H1 (cell line): ENCODE measurements around the gene RAET1G. TPM values are rescaled to one million over a fixed set of nuclear protein-coding genes. Genes with fewer than 3 reads are reported as not detected.

Experiments used
- CTCF ChIA-PET: fragments of 300-600 bp; sonication (Branson Sonifier 250); formaldehyde crosslinking; loops from one replicate; lab custom pipeline; 2021; ENCODE audit not compliant: partially characterized antibody; lab: Charles Lee
- POLR2A ChIA-PET: fragments of 300-600 bp; sonication (Branson Sonifier 250); formaldehyde crosslinking; loops from one replicate; lab custom pipeline; 2021; ENCODE audit warnings: inconsistent platforms; ENCODE audit not compliant: partially characterized antibody; lab: Charles Lee
- DNase-seq, 2 experiments: peaks; one replicate each; pipeline versions ENCODE4 v3.0.0 to v3.0.0-alpha.2; 2010 to 2022; ENCODE audit warnings: low spot score in 2 of 2, low read depth in 1 of 2, mixed read lengths in 1 of 2
- FAIRE-seq: peaks from 2 replicates; lab custom pipeline; 2011; peaks lifted over from hg19 to GRCh38; lab: Jason Lieb, UNC
- H2AFZ ChIP-seq: 2 replicates; pipeline ENCODE4 v1.8.1; 2012; ENCODE audit warnings: low read length, inconsistent platforms
- H2AK5ac ChIP-seq: 2 replicates; pipeline ENCODE4 v1.6.1; 2013; ENCODE audit warnings: low read depth, low read length
- H2BK120ac ChIP-seq: replicated peaks from 2 replicates; pipeline ENCODE3; 2013; ENCODE audit warnings: low read depth, low read length, inconsistent platforms
- H2BK12ac ChIP-seq: 2 replicates; pipeline ENCODE4 v1.6.1; 2013; ENCODE audit warnings: low read depth, low read length
- H2BK15ac ChIP-seq: 2 replicates; pipeline ENCODE4 v1.6.1; 2013; ENCODE audit warnings: low read length
- H2BK20ac ChIP-seq: 2 replicates; pipeline ENCODE4 v1.6.1; 2013; ENCODE audit warnings: low read length
- H2BK5ac ChIP-seq: 2 replicates; pipeline ENCODE4 v1.6.1; 2013; ENCODE audit warnings: low read depth, low read length
- H3K14ac ChIP-seq: 2 replicates; pipeline ENCODE4 v1.6.1; 2013; ENCODE audit warnings: inconsistent platforms; ENCODE audit not compliant: insufficient read length
- H3K18ac ChIP-seq: 2 replicates; pipeline ENCODE4 v1.6.1; 2013; ENCODE audit warnings: low read length; ENCODE audit errors: extremely low read depth
- H3K23ac ChIP-seq: 2 replicates; pipeline ENCODE4 v1.6.1; 2013; ENCODE audit warnings: inconsistent platforms; ENCODE audit not compliant: insufficient read length
- H3K23me2 ChIP-seq: 2 replicates; pipeline ENCODE4 v1.6.1; 2013; ENCODE audit warnings: low read depth, low read length
- H3K27ac ChIP-seq: 2 replicates; pipeline ENCODE4 v1.6.1; 2011; ENCODE audit warnings: low read depth, low read length, inconsistent platforms
- H3K27me3 ChIP-seq, 4 experiments: replicated peaks in 1 of 4; 1 replicate in 1 of 4; 2 replicates in 3 of 4; pipeline versions ENCODE4 v1.6.1 to v1.8.1; 2011 to 2013; ENCODE audit warnings: low read length in 3 of 4, mild to moderate bottlenecking in 3 of 4, inconsistent platforms in 2 of 4, mixed read lengths in 2 of 4, moderate library complexity in 1 of 4; ENCODE audit not compliant: control insufficient read depth in 3 of 4, insufficient read depth in 3 of 4; ENCODE audit errors: extremely low read depth in 1 of 4
- H3K36me3 ChIP-seq, 4 experiments: 2 replicates each; pipeline versions ENCODE4 v1.6.1 to v1.8.1; 2011 to 2013; ENCODE audit warnings: mild to moderate bottlenecking in 4 of 4, low read length in 3 of 4, moderate library complexity in 2 of 4, control low read depth in 1 of 4, inconsistent platforms in 1 of 4; ENCODE audit not compliant: insufficient read depth in 4 of 4, control insufficient read depth in 2 of 4
- H3K4ac ChIP-seq: replicated peaks from 2 replicates; pipeline ENCODE3; 2013; ENCODE audit warnings: low read length, low read depth, mixed read lengths, inconsistent platforms; ENCODE audit not compliant: insufficient read length
- H3K4me1 ChIP-seq, 4 experiments: replicated peaks in 1 of 4; 1 replicate in 1 of 4; 2 replicates in 3 of 4; pipeline versions ENCODE4 v1.6.1 to v1.8.1; 2011 to 2013; ENCODE audit warnings: low read length in 3 of 4, inconsistent platforms in 2 of 4, mixed read lengths in 1 of 4; ENCODE audit not compliant: insufficient read depth in 4 of 4, control insufficient read depth in 3 of 4
- H3K4me2 ChIP-seq, 2 experiments: 2 replicates each; pipeline versions ENCODE4 v1.6.1 to v1.8.1; 2011 to 2013; ENCODE audit warnings: low read depth in 2 of 2, low read length in 2 of 2, control low read depth in 1 of 2, inconsistent platforms in 1 of 2, mild to moderate bottlenecking in 1 of 2; ENCODE audit not compliant: insufficient read depth in 1 of 2
- H3K4me3 ChIP-seq, 4 experiments: fragments of 200-600, 300-600 bp in 1 of 4; sonication (generic), shearing (Covaris generic), sonication (Bioruptor Twin) in 1 of 4; 2 replicates each; pipeline versions ENCODE4 v1.5.1 to v1.8.1; 2011 to 2016; ENCODE audit warnings: low read length in 4 of 4, low read depth in 3 of 4, control low read depth in 2 of 4, inconsistent platforms in 2 of 4, mild to moderate bottlenecking in 2 of 4, mixed read lengths in 1 of 4, moderate library complexity in 1 of 4; ENCODE audit not compliant: insufficient read depth in 2 of 4; ENCODE audit errors: extremely low read depth in 1 of 4
- H3K56ac ChIP-seq: replicated peaks from 2 replicates; pipeline ENCODE3; 2013; ENCODE audit warnings: low read depth, mild to moderate bottlenecking, mixed read lengths, low read length, inconsistent platforms; ENCODE audit not compliant: insufficient read length
- H3K79me1 ChIP-seq: 2 replicates; pipeline ENCODE4 v1.6.1; 2013; ENCODE audit warnings: low read depth, low read length, control low read depth
- H3K79me2 ChIP-seq, 2 experiments: 2 replicates each; pipeline versions ENCODE4 v1.6.1 to v1.8.1; 2012 to 2013; ENCODE audit warnings: low read length in 2 of 2, mild to moderate bottlenecking in 2 of 2, inconsistent platforms in 1 of 2; ENCODE audit not compliant: insufficient read depth in 2 of 2, control insufficient read depth in 1 of 2
- H3K9ac ChIP-seq, 4 experiments: replicated peaks in 1 of 4; 1 replicate in 1 of 4; 2 replicates in 3 of 4; pipeline versions ENCODE4 v1.6.1 to v1.8.1; 2011 to 2013; ENCODE audit warnings: low read depth in 3 of 4, low read length in 3 of 4, control low read depth in 2 of 4, mild to moderate bottlenecking in 2 of 4, moderate library complexity in 2 of 4, inconsistent platforms in 1 of 4; ENCODE audit errors: extremely low read depth in 1 of 4
- H3K9me3 ChIP-seq, 2 experiments: 2 replicates each; pipeline versions ENCODE4 v1.6.1 to v1.8.1; 2012 to 2013; ENCODE audit warnings: mild to moderate bottlenecking in 2 of 2, moderate library complexity in 2 of 2, control low read depth in 1 of 2, inconsistent platforms in 1 of 2, low read depth in 1 of 2, low read length in 1 of 2, mixed read lengths in 1 of 2; ENCODE audit not compliant: insufficient read depth in 2 of 2
- H4K20me1 ChIP-seq, 2 experiments: replicated peaks in 1 of 2; 2 replicates each; pipeline versions ENCODE3 to v1.8.1; 2011 to 2013; ENCODE audit warnings: inconsistent platforms in 2 of 2, low read length in 2 of 2, mild to moderate bottlenecking in 1 of 2; ENCODE audit not compliant: insufficient read depth in 2 of 2, control insufficient read depth in 1 of 2
- H4K5ac ChIP-seq: 2 replicates; pipeline ENCODE4 v1.6.1; 2013; ENCODE audit warnings: low read length, low read depth, mixed read lengths, inconsistent platforms; ENCODE audit not compliant: insufficient read length
- H4K8ac ChIP-seq: 2 replicates; pipeline ENCODE4 v1.8.0; 2013; ENCODE audit warnings: mild to moderate bottlenecking, moderate library complexity, low read length, inconsistent platforms; ENCODE audit not compliant: insufficient read depth; ENCODE audit errors: extremely low read depth
- H4K91ac ChIP-seq: replicated peaks from 2 replicates; pipeline ENCODE3; 2013; ENCODE audit warnings: low read length, mixed read lengths, inconsistent platforms; ENCODE audit not compliant: insufficient read length
- CBX8 ChIP-seq: fragments of 300-800, 300-1000 bp; sonication (generic); IDR thresholded peaks from 2 replicates; pipeline ENCODE4 v1.7.1; 2016; ENCODE audit warnings: low read depth, low read length, borderline replicate concordance
- EZH2 ChIP-seq: fragments of 200-600 bp; sonication (generic); IDR thresholded peaks from 2 replicates; pipeline ENCODE4 v1.7.1; 2012; ENCODE audit warnings: low read depth, mild to moderate bottlenecking, moderate library complexity, low read length, inconsistent platforms; ENCODE audit not compliant: severe bottlenecking
- WGBS, 2 experiments: shearing (Covaris generic) in 1 of 2; methylation state at CpG; one replicate each; pipeline versions ENCODE4 v1.1.6 to v1.1.7; 2013 to 2015; ENCODE audit warnings: low lambda C conversion rate in 2 of 2, mixed read lengths in 2 of 2, inconsistent platforms in 1 of 2, low coverage in 1 of 2, missing lambda C conversion rate in 1 of 2; ENCODE audit not compliant: insufficient replicate concordance in 2 of 2, insufficient coverage in 1 of 2, insufficient read length in 1 of 2; ENCODE audit errors: extremely low coverage in 1 of 2, missing lambda C conversion rate in 1 of 2; 5-methylcytosine and 5-hydroxymethylcytosine counted together
- polyA plus RNA-seq, 7 experiments: library from polyadenylated mRNA; depleted of rRNA in 3 of 7; stranded (reverse) in 5 of 7; unstranded in 2 of 7; fragments of >200 nt in 5 of 7; fragments of 200-250 nt in 2 of 7; gene quantifications; 1 replicate in 5 of 7; 2 replicates in 1 of 7; 4 replicates in 1 of 7; pipeline versions ENCODE4 v1.2.1 to v1.2.3, GENCODE V29; 2011 to 2013; ENCODE audit warnings: missing spikeins in 2 of 7, mixed read lengths in 2 of 7
- total RNA-seq: library from RNA; stranded (reverse); fragmentation: NEBNext Ultra II Directional; extraction: Animal tissue kit (Norgen Biotek cat#: 25700); gene quantifications from 2 replicates; pipeline ENCODE4 v1.2.1, GENCODE V29; 2021

The RAET1G gene
- total and polyA plus RNA-seq, 2 of the 8 experiments (the other 6 are each of a cell fraction or from before 2014, with no cell fraction given) = 0.08 TPM; not detected in 1

DNA sequence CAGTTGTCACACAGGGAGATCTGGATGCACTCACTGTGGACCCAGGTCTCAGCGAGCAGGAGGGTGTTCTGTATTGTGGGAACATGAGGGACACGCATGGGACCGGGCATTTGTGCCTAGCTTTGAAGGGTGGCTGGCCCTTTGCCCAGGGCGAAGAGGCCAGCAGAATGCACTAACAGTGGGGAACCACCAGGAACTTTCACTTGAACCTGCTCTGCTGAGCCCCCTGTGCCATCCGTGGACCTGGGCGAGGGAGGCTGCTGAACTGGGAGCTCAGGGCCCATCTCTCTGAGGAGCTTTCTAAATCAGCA is 17.7 kb upstream of the RAET1G start:
- WGBS, 2 experiments = 21% methylated on average over 6 of the region's 6 CpGs; no CpG with 5 or more reads in 1 of the 2 experiments
- no peaks in the 10 kb centered on the region for H3K9me3 ChIP-seq
- H3K23ac ChIP-seq = no peak overlapping the region
- no peak overlapping the region for H3K4me3 ChIP-seq
- H3K56ac ChIP-seq = no peak overlapping the region
- H2BK120ac ChIP-seq = no peak overlapping the region
- peaks cover 6 to 9% of the 10 kb centered on the region in 2 experiments for H4K20me1 ChIP-seq
- no peak overlapping the region for H4K91ac ChIP-seq
- no peak overlapping the region for H3K18ac ChIP-seq
- peak overlapping the region; percentile 56; the same call in 1 of the 2 replicates for H2AK5ac ChIP-seq
- DNase-seq = no peak
- ChIA-PET CTCF (interaction anchor here (1.2 to 1.9 kb wide), 5 partner anchors 11 to 76 kb away, joined by 3 to 10 read pairs (median 5); no protein-coding TSS in a partner anchor), POLR2A (interaction anchor here (0.6 to 1.5 kb wide), 2 partner anchors 50 to 295 kb away, joined by 3 to 4 read pairs; no protein-coding TSS in a partner anchor)
- H3K27me3 ChIP-seq = peaks cover 62 to 86% (median 79%) of the 10 kb centered on the region in 4 experiments
- H3K9ac ChIP-seq = no peak overlapping the region
- H2BK20ac ChIP-seq = no peak overlapping the region
- H3K36me3 ChIP-seq = peaks cover 0 to 4% (median 0%) of the 10 kb centered on the region in 4 experiments; a peak in 1 of 8 replicates
- H3K14ac ChIP-seq = no peak overlapping the region
- no peak overlapping the region for H2BK5ac ChIP-seq
- no peaks in the 10 kb centered on the region for H3K79me1 ChIP-seq
- H4K5ac ChIP-seq = no peak overlapping the region
- H2BK12ac ChIP-seq = peak overlapping the region; percentile 77; the same call in 1 of the 2 replicates
- H3K79me2 ChIP-seq = no peaks in the 10 kb centered on the region
- peaks cover 13% of the 10 kb centered on the region; the same call in 1 of the 2 replicates for H3K23me2 ChIP-seq
- H2BK15ac ChIP-seq = no peak overlapping the region
- H3K4me1 ChIP-seq = peaks cover 0 to 6% (median 3%) of the 10 kb centered on the region in 4 experiments; a peak in 5 of 7 replicates
- no peak overlapping the region for H3K27ac ChIP-seq
- H3K4ac ChIP-seq = no peak overlapping the region
- no peak overlapping the region; a peak in 1 of 4 replicates for H3K4me2 ChIP-seq
- no peak for FAIRE-seq
- no peak overlapping the region for H4K8ac ChIP-seq
- H2AFZ ChIP-seq = no peak overlapping the region
- TF ChIP-seq EZH2 = peak; percentile 68
- TF ChIP-seq CBX8 = 0 out of 2 replicates have a peak, but pooled peaks have one; percentile 72
